IMR-90 (cell line): ENCODE results near the gene PRPF6. TPM values are rescaled to one million over a fixed set of nuclear protein-coding genes. Genes with fewer than 3 reads are reported as not detected.

Source experiments
- ATAC-seq: fragments of 200-7000 bp; cut with Tn5 transposase; 2 replicates; pipeline ENCODE4 v1.9.1; 2020; ENCODE audit warnings: low read depth, mild to moderate bottlenecking, moderate library complexity
- BruUV-seq: library from RNA; stranded (reverse); fragments of 400-500 nt; replicated peaks from 2 replicates; lab custom pipeline; 2021; lab: Mats Ljungman, UMichigan
- CTCF ChIA-PET: fragments of 300-600 bp; formaldehyde crosslinking; extraction: SDS; loops from one replicate; lab custom pipeline; 2021; ENCODE audit warnings: antibody characterized with exemption; lab: Yijun Ruan, JAX
- POLR2A ChIA-PET: fragments of 300-600 bp; sonication (Branson Sonifier 250); formaldehyde crosslinking; loops from one replicate; lab custom pipeline; 2022; ENCODE audit warnings: antibody characterized with exemption; ENCODE audit not compliant: unreplicated experiment; lab: Charles Lee
- DNase-seq: peaks from one replicate; pipeline ENCODE4 v3.0.0; 2013
- H2AFZ ChIP-seq: replicated peaks from 2 replicates; pipeline ENCODE3; 2013; ENCODE audit warnings: low read length, mild to moderate bottlenecking; ENCODE audit not compliant: poor library complexity
- H2AK5ac ChIP-seq: 2 replicates; pipeline ENCODE4 v1.6.1; 2013; ENCODE audit warnings: low read depth, low read length, inconsistent platforms
- H2AK9ac ChIP-seq: replicated peaks from 2 replicates; pipeline ENCODE3; 2013; ENCODE audit warnings: mild to moderate bottlenecking, low read depth, low read length, moderate library complexity; ENCODE audit not compliant: poor library complexity
- H2BK120ac ChIP-seq: 2 replicates; pipeline ENCODE4 v1.6.1; 2013; ENCODE audit warnings: low read depth, low read length, inconsistent platforms
- H2BK15ac ChIP-seq: 3 replicates; pipeline ENCODE4 v1.6.1; 2013; ENCODE audit warnings: low read depth, low read length, inconsistent platforms
- H2BK20ac ChIP-seq: 2 replicates; pipeline ENCODE4 v1.6.1; 2013; ENCODE audit warnings: low read depth, mild to moderate bottlenecking, inconsistent platforms, low read length, moderate library complexity
- H2BK5ac ChIP-seq: 2 replicates; pipeline ENCODE4 v1.6.1; 2013; ENCODE audit warnings: mild to moderate bottlenecking, low read depth, low read length, inconsistent platforms; ENCODE audit not compliant: poor library complexity, severe bottlenecking
- H3K14ac ChIP-seq: replicated peaks from 2 replicates; pipeline ENCODE4 v1.6.1; 2013; ENCODE audit warnings: low read depth, low read length, inconsistent platforms
- H3K18ac ChIP-seq: 2 replicates; pipeline ENCODE4 v1.6.1; 2013; ENCODE audit warnings: low read depth, low read length, control low read depth
- H3K23ac ChIP-seq: 2 replicates; pipeline ENCODE4 v1.6.1; 2013; ENCODE audit warnings: low read depth, low read length, inconsistent platforms
- H3K27ac ChIP-seq: 2 replicates; pipeline ENCODE4 v1.5.1; 2013; ENCODE audit warnings: mild to moderate bottlenecking, control low read depth, low read length; ENCODE audit not compliant: insufficient read depth
- H3K27me3 ChIP-seq: 2 replicates; pipeline ENCODE4 v1.6.1; 2013; ENCODE audit warnings: low read length; ENCODE audit not compliant: control insufficient read depth, insufficient read depth
- H3K36me3 ChIP-seq: 2 replicates; pipeline ENCODE4 v1.6.1; 2013; ENCODE audit warnings: low read length, mixed read lengths; ENCODE audit not compliant: control insufficient read depth, insufficient read depth
- H3K4ac ChIP-seq: 2 replicates; pipeline ENCODE4 v1.6.1; 2013; ENCODE audit warnings: low read depth, low read length, inconsistent platforms
- H3K4me1 ChIP-seq: 2 replicates; pipeline ENCODE4 v1.6.1; 2013; ENCODE audit warnings: low read length, mixed read lengths; ENCODE audit not compliant: control insufficient read depth, insufficient read depth
- H3K4me2 ChIP-seq: 2 replicates; pipeline ENCODE4 v1.6.1; 2013; ENCODE audit warnings: low read depth, mild to moderate bottlenecking, control low read depth, low read length, moderate library complexity
- H3K4me3 ChIP-seq: 2 replicates; pipeline ENCODE4 v1.5.1; 2013; ENCODE audit warnings: low read depth, mild to moderate bottlenecking, control low read depth, low read length, moderate library complexity; ENCODE audit not compliant: insufficient read depth
- H3K56ac ChIP-seq: 2 replicates; pipeline ENCODE4 v1.6.1; 2013; ENCODE audit warnings: low read length, inconsistent platforms; ENCODE audit not compliant: insufficient read depth; ENCODE audit errors: extremely low read depth
- H3K79me1 ChIP-seq, 2 experiments: 2 replicates each; pipeline ENCODE4 v1.6.1; 2013; ENCODE audit warnings: low read length in 2 of 2, inconsistent platforms in 1 of 2, low read depth in 1 of 2
- H3K9ac ChIP-seq: 2 replicates; pipeline ENCODE4 v1.6.1; 2013; ENCODE audit warnings: low read depth, low read length, control low read depth
- H3K9me1 ChIP-seq: 2 replicates; pipeline ENCODE4 v1.6.1; 2013; ENCODE audit warnings: low read length, inconsistent platforms; ENCODE audit not compliant: insufficient read depth
- H3K9me3 ChIP-seq: 2 replicates; pipeline ENCODE4 v1.6.1; 2013; ENCODE audit warnings: low read length; ENCODE audit not compliant: control insufficient read depth, insufficient read depth
- H4K20me1 ChIP-seq: 2 replicates; pipeline ENCODE4 v1.6.1; 2013; ENCODE audit warnings: low read length, inconsistent platforms; ENCODE audit not compliant: insufficient read depth
- H4K5ac ChIP-seq: 2 replicates; pipeline ENCODE4 v1.6.1; 2013; ENCODE audit warnings: mild to moderate bottlenecking, low read depth, low read length, control low read depth
- H4K8ac ChIP-seq, 2 experiments: 2 replicates each; pipeline ENCODE4 v1.6.1; 2013; ENCODE audit warnings: low read depth in 2 of 2, low read length in 2 of 2, control low read depth in 1 of 2, inconsistent platforms in 1 of 2
- H4K91ac ChIP-seq: 2 replicates; pipeline ENCODE4 v1.6.1; 2013; ENCODE audit warnings: low read depth, low read length, inconsistent platforms; ENCODE audit not compliant: insufficient read depth
- BHLHE40 ChIP-seq: fragments of 150-350 bp; IDR thresholded peaks from 2 replicates; pipeline ENCODE4 v1.6.1; 2016; ENCODE audit warnings: mild to moderate bottlenecking, low read depth, low read length
- CHD1 ChIP-seq: IDR thresholded peaks from 2 replicates; pipeline ENCODE4 v1.6.1; 2012; ENCODE audit warnings: low read depth, low read length, improper control_type of control experiment
- FOS ChIP-seq: fragments of 150-350 bp; IDR thresholded peaks from 2 replicates; pipeline ENCODE4 v1.6.1; 2016; ENCODE audit warnings: low read depth, low read length
- MAFK ChIP-seq: IDR thresholded peaks from 2 replicates; pipeline ENCODE4 v1.6.1; 2012; ENCODE audit warnings: low read depth, low read length, improper control_type of control experiment
- MXI1 ChIP-seq: IDR thresholded peaks from 2 replicates; pipeline ENCODE4 v1.6.1; 2012; ENCODE audit warnings: low read depth, mild to moderate bottlenecking, low read length, moderate library complexity, borderline replicate concordance
- NFE2L2 ChIP-seq: fragments of 150-350 bp; IDR thresholded peaks from 2 replicates; pipeline ENCODE4 v1.6.1; 2016; ENCODE audit warnings: low read depth, mild to moderate bottlenecking, low read length
- POLR2A ChIP-seq: IDR thresholded peaks from 2 replicates; pipeline ENCODE4 v1.6.1; 2012; ENCODE audit warnings: mild to moderate bottlenecking, low read depth, low read length
- RAD21 ChIP-seq: IDR thresholded peaks from 2 replicates; pipeline ENCODE4 v1.6.1; 2012; ENCODE audit warnings: low read length, improper control_type of control experiment
- RFX5 ChIP-seq: IDR thresholded peaks from 2 replicates; pipeline ENCODE4 v1.8.0; 2012; ENCODE audit warnings: low read depth, mild to moderate bottlenecking, low read length, moderate library complexity
- WGBS, 2 experiments: methylation state at CpG; one replicate each; pipeline versions ENCODE4 v1.1.5 to v1.1.7; 2013; ENCODE audit warnings: missing lambda C conversion rate in 2 of 2; ENCODE audit not compliant: insufficient read length in 1 of 2; ENCODE audit errors: extremely low coverage in 2 of 2; 5-methylcytosine and 5-hydroxymethylcytosine counted together
- dilution Hi-C: fragments of 300-500 bp; cut with HindIII; formaldehyde crosslinking; loops from one replicate; pipeline ENCODE4 v1.14.3; 2018; ENCODE audit warnings: low sequenced_read_pairs; ENCODE audit not compliant: unreplicated experiment
- in situ Hi-C: fragments of 300-500 bp; cut with MboI; formaldehyde crosslinking; loops from 3 replicates; pipeline ENCODE4 v1.14.3; 2019; ENCODE audit warnings: low sequenced_read_pairs, inconsistent platforms, mixed read lengths
- intact Hi-C: fragments of 100-400 bp; cut with micrococcal nuclease; formaldehyde crosslinking; loops from 2 replicates; pipeline ENCODE4 v1.10.0; 2022
- polyA plus RNA-seq, 3 experiments: library from polyadenylated mRNA; depleted of rRNA; stranded (reverse); fragments of >200 nt; gene quantifications; 2 replicates each; pipeline ENCODE4 v1.2.3, GENCODE V29; 2012; ENCODE audit warnings: low replicate concordance in 1 of 3
- total RNA-seq: library from RNA; depleted of rRNA; stranded (reverse); fragments of >200 nt; gene quantifications from 2 replicates; pipeline ENCODE4 v1.2.3, GENCODE V29; 2012
- TF ChIP-seq, protein P1 (sequence below): conservative IDR thresholded peaks from 2 replicates; pipeline ENCODE4 v1.5.1; 2012; ENCODE audit warnings: mild to moderate bottlenecking, low read depth, low read length, improper control_type of control experiment

Gene PRPF6
- total and polyA plus RNA-seq, 2 of the 4 experiments (the other 2 are of a cell fraction) = 43.5 to 71.3 TPM

- DNase-seq (no peak), ATAC-seq (no peak)
- Histone ChIP-seq H3K27ac (no peak overlapping the region), H3K9ac (no peak overlapping the region), H2AFZ (peak overlapping the region; percentile 56), H3K56ac (no peak overlapping the region), H3K14ac (no peak overlapping the region), H3K4ac (no peak overlapping the region), H3K18ac (no peak overlapping the region), H3K4me2 (no peak overlapping the region), H2BK20ac (no peak overlapping the region), H3K23ac (no peak overlapping the region), H4K20me1 (peaks cover 15% of the 10 kb centered on the region), H3K27me3 (peaks cover 41% of the 10 kb centered on the region), H4K91ac (no peak overlapping the region), H2BK5ac (no peak overlapping the region), H2AK5ac (no peak overlapping the region; the same call in 1 of the 2 replicates), H3K36me3 (no peaks in the 10 kb centered on the region), H3K4me1 (peaks cover 17% of the 10 kb centered on the region), H3K9me3 (peaks cover 5% of the 10 kb centered on the region; the same call in 1 of the 2 replicates), H4K8ac (no peak overlapping the region), H4K5ac (no peak overlapping the region), H2BK120ac (no peak overlapping the region), H2AK9ac (peak overlapping the region; percentile 48), H3K79me1 (peaks cover 6 to 8% of the 10 kb centered on the region in 2 experiments; a peak in 3 of 4 replicates), H3K4me3 (no peak overlapping the region), H2BK15ac (no peak overlapping the region), H3K9me1 (no peaks in the 10 kb centered on the region)
- CTCF ChIA-PET = no interaction called here
- dilution Hi-C loops = no loop called here
- 29% methylated on average over 7 of the region's 13 CpGs; no CpG with 5 or more reads in 1 of the 2 experiments for WGBS, 2 experiments
- in situ Hi-C loops = no loop called here
- TF ChIP-seq MAFK (no peak), NFE2L2 (no peak), BHLHE40 (no peak), RFX5 (no peak), MXI1 (no peak), POLR2A (no peak), RAD21 (no peak), CHD1 (no peak), FOS (no peak)
- TF ChIP-seq, protein P1, sequence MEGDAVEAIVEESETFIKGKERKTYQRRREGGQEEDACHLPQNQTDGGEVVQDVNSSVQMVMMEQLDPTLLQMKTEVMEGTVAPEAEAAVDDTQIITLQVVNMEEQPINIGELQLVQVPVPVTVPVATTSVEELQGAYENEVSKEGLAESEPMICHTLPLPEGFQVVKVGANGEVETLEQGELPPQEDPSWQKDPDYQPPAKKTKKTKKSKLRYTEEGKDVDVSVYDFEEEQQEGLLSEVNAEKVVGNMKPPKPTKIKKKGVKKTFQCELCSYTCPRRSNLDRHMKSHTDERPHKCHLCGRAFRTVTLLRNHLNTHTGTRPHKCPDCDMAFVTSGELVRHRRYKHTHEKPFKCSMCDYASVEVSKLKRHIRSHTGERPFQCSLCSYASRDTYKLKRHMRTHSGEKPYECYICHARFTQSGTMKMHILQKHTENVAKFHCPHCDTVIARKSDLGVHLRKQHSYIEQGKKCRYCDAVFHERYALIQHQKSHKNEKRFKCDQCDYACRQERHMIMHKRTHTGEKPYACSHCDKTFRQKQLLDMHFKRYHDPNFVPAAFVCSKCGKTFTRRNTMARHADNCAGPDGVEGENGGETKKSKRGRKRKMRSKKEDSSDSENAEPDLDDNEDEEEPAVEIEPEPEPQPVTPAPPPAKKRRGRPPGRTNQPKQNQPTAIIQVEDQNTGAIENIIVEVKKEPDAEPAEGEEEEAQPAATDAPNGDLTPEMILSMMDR = no peak
- intact Hi-C loops = no loop called here
- POLR2A ChIA-PET = no interaction called here
- BruUV-seq = no TSS peak
Measured at GRCh38 chr20:64082126-64082731, 101.3 kb downstream of the PRPF6 start.
